NB4 (cell line): ENCODE measurements around the gene HSPA12A.

Experiments used
- POLR2A ChIP-seq: IDR thresholded peaks from 2 replicates; pipeline ENCODE4 v1.6.1; 2011; ENCODE audit warnings: mild to moderate bottlenecking; ENCODE audit not compliant: insufficient read length; ENCODE audit errors: extremely low read depth
- TF ChIP-seq, protein P1 (sequence below): IDR thresholded peaks from one replicate; pipeline ENCODE4 v1.5.1; 2012; ENCODE audit warnings: low read depth, low read length
- TF ChIP-seq, protein P2 (sequence below): IDR thresholded peaks from 2 replicates; pipeline ENCODE4 v1.6.1; 2011; ENCODE audit warnings: low read depth, low read length

DNA sequence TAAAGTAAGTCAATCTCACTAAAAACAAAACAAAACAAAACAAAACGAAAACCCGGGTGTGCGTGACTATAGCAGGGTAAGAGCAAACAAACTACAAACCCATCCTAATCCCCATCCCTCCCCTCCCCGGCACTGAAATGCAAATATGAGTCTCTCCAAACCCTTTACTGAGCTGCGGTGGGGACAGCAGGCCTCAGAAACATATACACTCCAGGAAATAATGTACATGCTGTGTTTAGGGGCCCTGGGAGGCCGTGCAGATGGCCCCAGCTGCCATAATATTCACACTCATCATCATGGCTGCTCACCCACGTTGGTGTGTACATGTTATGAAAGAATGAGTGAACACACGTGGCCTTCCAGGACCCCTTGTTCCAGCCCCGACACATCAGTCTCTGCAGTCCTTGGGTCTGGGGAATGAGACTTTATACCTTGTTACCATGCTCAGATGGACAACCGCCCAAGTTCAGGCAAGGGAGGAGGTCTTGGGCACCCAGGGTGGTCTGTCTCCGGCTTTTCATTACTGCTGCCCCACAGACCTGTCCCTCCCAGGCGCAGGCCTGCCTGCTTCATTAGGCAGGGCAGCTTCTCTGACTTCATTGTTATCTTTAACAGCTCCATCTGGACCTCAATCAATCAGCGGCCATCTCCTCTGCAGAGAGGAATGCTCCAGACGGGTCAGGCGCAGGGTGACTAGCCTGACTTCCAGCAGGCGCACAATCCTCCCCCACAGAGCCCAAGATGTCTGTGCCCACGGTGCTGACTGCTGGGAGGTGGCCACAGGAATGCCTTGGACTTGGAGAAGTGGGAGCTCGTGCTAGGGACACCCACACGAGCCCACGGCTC is 20.6 kb downstream of the HSPA12A start:
- TF ChIP-seq, protein P1, sequence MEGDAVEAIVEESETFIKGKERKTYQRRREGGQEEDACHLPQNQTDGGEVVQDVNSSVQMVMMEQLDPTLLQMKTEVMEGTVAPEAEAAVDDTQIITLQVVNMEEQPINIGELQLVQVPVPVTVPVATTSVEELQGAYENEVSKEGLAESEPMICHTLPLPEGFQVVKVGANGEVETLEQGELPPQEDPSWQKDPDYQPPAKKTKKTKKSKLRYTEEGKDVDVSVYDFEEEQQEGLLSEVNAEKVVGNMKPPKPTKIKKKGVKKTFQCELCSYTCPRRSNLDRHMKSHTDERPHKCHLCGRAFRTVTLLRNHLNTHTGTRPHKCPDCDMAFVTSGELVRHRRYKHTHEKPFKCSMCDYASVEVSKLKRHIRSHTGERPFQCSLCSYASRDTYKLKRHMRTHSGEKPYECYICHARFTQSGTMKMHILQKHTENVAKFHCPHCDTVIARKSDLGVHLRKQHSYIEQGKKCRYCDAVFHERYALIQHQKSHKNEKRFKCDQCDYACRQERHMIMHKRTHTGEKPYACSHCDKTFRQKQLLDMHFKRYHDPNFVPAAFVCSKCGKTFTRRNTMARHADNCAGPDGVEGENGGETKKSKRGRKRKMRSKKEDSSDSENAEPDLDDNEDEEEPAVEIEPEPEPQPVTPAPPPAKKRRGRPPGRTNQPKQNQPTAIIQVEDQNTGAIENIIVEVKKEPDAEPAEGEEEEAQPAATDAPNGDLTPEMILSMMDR, result no peak
- TF ChIP-seq POLR2A, result no peak
- TF ChIP-seq, protein P2, sequence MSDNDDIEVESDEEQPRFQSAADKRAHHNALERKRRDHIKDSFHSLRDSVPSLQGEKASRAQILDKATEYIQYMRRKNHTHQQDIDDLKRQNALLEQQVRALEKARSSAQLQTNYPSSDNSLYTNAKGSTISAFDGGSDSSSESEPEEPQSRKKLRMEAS, result no peak
